NCI-H2196 treated with DMSO at 0.1 percent for 48 hours (cell line): ENCODE results near the gene EPB41L5.
A peak's percentile ranks its signal among the peaks of the same experiment; 100 is the strongest.
"Not testable (repeated sequence)": the region's sequence is repeated elsewhere in the genome, so short reads cannot be mapped to it uniquely, and the experiment has no call there.

ENCODE experiments used
- DNase-seq: peaks from one replicate; lab custom pipeline; 2025; ENCODE audit not compliant: unreplicated experiment; lab: John Stamatoyannopoulos, UW

Gene EPB41L5

GRCh38 chr2:120192280-120192679, 179.4 kb downstream of the EPB41L5 start:
- DNase-seq: no peak

GRCh38 chr2:120195553-120195952, 182.7 kb downstream of the EPB41L5 start:
- DNase-seq: no peak

- not testable (repeated sequence) for DNase-seq
These were observed 187.1 kb downstream of the EPB41L5 start for GRCh38 chr2:120199817-120200459.

- DNase-seq: no peak
These were observed 190.6 kb downstream of the EPB41L5 start for GRCh38 chr2:120203251-120204021.

GRCh38 chr2:120204022-120204405, 191.1 kb downstream of the EPB41L5 start:
- no peak for DNase-seq

GRCh38 chr2:120204417-120204816, 191.5 kb downstream of the EPB41L5 start:
- no peak for DNase-seq

- no peak for DNase-seq
These were observed 192.2 kb downstream of the EPB41L5 start for GRCh38 chr2:120204945-120205670.

- no peak for DNase-seq
These were observed 193.2 kb downstream of the EPB41L5 start for GRCh38 chr2:120206022-120206581.

GRCh38 chr2:120208381-120209353, 195.8 kb downstream of the EPB41L5 start:
- no peak for DNase-seq

- DNase-seq: no peak
These were observed 196.8 kb downstream of the EPB41L5 start for GRCh38 chr2:120209427-120210269.

- no peak for DNase-seq
These were observed 197.4 kb downstream of the EPB41L5 start for GRCh38 chr2:120210270-120210693.

- no peak for DNase-seq
These were observed 205.3 kb downstream of the EPB41L5 start for GRCh38 chr2:120218181-120218580.

GRCh38 chr2:120219291-120219690, 206.4 kb downstream of the EPB41L5 start:
- no peak for DNase-seq

GRCh38 chr2:120219766-120220165, 206.9 kb downstream of the EPB41L5 start:
- no peak for DNase-seq

GRCh38 chr2:120220756-120221155, 207.9 kb downstream of the EPB41L5 start:
- DNase-seq: no peak

- DNase-seq: no peak
These were observed 208.7 kb downstream of the EPB41L5 start for GRCh38 chr2:120221616-120222015.

GRCh38 chr2:120222186-120223033, 209.5 kb downstream of the EPB41L5 start:
- DNase-seq: no peak

- DNase-seq: peak; percentile 82
These were observed 210.4 kb downstream of the EPB41L5 start, which contains the start of gene TMEM185B for GRCh38 chr2:120223034-120223912. TMEM185B (minus strand) TSS chr2:120223400; CDS start chr2:120222976, 424 bp downstream.
